Inferior parietal cortex (tissue), 1 donor: Measurements from ENCODE around the gene ARHGAP4.

Experiments
- DNase-seq: peaks from one replicate; pipeline ENCODE4 v3.0.0-alpha.2; 2016; ENCODE audit errors: extremely low spot score

Gene ARHGAP4

GRCh38 chrX:153927672-153927921, 1.5 kb upstream of the ARHGAP4 start:
- DNase-seq = no peak

DNA sequence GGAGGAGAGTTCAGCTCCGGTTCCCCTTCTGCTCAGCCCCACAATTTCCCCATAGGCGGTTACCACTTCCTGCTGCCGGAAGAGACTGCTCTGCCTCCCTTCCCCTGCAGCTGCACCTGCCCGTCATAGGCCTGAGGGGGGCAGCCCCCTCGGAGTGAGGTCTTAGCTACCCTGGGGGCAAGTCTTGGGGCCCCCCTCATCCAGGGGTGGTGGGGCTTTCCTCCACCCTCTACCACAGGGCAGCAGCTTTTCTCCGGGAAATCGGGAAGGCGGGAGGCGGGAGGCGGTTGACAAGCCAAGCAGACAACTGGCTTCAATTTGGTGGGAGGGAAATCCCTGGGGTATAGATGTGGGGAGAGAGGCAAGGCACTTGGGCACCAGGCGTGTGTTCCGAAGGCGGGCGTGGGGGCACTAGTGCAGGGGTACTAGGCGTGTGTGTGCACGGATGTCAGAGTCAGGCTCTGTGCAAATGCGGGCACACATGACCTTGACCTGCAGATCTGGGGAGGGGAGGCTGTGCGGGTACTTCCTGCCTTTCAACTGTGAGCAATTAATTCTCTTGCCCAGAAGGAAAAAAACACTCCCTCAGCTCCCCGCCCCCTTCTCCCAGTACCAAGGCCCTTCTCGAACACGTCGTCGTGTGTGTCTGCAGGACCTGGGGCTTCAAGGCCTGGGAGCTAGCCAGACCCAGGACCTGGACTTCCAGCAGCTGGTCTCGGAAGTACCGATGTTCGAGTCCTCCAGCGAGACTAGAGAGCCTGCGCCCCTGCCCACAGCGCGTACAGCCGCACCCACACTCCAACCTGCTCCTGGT, 1.0 kb upstream of the ARHGAP4 start:
- no peak for DNase-seq

GRCh38 chrX:153926552-153926857, 441 bp upstream of the ARHGAP4 start:
- DNase-seq = no peak

DNA sequence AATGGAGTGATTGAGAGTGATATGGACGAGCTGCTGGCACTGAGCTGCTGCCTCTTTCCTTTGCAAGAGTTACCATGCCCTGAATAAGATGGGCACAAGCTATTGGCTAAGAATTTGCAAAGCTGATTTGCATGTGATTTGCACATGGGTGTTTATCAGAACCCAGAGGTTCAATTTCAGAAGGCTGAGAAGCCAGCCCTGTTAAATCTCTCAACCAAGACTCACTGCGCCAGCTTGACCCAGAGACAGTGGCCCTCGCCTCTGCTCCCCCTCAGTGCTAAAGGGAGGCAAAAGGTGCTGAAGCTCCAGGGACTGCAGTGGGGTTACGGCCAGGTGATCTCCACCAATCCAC, 701 bp downstream of the ARHGAP4 start:
- DNase-seq = no peak

GRCh38 chrX:153924149-153924861, 1.8 kb downstream of the ARHGAP4 start:
- no peak for DNase-seq

GRCh38 chrX:153922932-153923857, 2.9 kb downstream of the ARHGAP4 start:
- no peak for DNase-seq

- DNase-seq = no peak
Observed at GRCh38 chrX:153921511-153922446, 4.3 kb downstream of the ARHGAP4 start.

GRCh38 chrX:153921070-153921469, 5.0 kb downstream of the ARHGAP4 start:
- DNase-seq = no peak

GRCh38 chrX:153920546-153920945, 5.5 kb downstream of the ARHGAP4 start:
- DNase-seq = no peak

DNA sequence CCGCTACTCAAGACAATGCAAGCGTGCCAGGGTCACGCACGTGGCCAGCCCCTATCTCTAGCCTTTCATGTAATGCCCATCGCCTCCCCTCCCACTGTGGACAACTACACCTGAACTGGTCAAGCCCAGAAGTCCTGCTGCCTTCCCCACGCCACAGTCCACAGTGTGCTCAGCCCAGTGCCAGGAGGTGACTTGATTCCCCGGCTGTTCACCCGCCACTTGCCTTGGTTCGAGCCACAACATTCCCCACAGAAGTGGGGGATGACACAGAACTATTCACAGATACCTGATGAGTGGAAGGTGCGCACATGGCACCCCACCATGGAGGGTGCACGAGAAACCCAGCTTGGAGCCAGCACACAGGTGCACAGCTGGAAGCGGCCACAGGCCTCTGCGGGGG, 6.8 kb downstream of the ARHGAP4 start:
- DNase-seq = no peak

DNA sequence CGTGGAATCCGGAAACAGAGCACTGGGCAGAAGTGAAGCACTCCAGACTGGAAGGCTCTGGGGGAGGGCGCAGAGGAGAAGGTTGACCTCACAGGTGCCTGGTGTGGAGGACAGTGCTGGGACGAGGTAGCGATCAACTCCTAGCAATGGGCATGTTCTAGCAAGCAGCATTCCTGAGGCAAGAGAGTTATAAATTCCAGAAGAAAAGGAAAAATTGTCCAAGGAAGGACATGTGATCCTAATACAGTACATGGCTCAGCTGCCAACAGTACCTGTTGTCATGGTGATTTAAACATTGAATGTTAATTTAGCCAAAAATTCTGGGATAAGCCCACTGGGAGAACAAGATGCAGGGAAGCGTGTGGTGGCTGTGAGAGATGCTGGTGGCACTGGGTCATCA, 8.2 kb downstream of the ARHGAP4 start:
- no peak for DNase-seq

DNA sequence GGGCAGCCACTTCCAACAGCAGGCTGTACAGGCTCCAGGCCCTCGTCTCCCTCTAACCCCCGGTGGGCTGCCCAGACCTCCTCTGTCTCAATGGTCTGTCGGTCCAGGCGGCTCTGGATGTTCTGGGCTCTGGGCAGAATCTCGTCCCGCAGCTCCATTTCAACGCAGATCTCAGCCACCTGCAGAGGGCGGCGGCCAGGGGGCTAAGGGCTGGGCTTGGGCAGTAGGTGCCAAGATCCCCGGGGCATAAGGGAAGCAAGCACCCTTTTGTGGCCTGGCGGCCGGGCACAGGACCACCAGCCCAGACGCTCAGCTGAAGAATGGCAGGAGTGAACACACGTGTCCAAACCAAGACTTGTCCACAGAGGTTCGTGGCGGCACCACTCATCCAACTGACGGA, 12.4 kb downstream of the ARHGAP4 start:
- no peak for DNase-seq

GRCh38 chrX:153913211-153913610, 12.9 kb downstream of the ARHGAP4 start:
- no peak for DNase-seq

DNA sequence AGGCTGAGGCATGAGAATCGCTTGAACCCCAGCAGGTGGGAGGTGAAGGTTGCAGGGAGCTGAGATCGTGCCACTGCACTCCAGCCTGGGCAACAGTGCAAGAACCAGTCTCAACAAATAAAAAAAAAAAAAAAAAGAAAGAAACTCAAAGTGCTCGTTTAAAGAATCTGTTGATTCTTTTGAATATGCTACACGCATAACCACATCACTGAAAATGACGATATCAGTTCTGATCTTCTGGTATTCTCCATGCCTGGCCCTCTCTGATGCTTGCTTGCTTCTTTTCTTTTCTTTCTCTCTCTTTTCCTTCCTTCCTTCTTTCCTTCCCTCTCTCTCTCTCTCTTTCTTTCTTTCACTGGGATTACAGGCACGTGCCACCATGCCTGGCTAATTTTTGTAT, 14.3 kb downstream of the ARHGAP4 start:
- DNase-seq = no peak

- no peak for DNase-seq
Observed at GRCh38 chrX:153910446-153910845, 15.6 kb downstream of the ARHGAP4 start.

- DNase-seq = no peak
Observed at GRCh38 chrX:153909980-153910360, 16.1 kb downstream of the ARHGAP4 start.

GRCh38 chrX:153909024-153909979, 16.8 kb downstream of the ARHGAP4 start:
- no peak for DNase-seq

GRCh38 chrX:153908219-153908860, 17.7 kb downstream of the ARHGAP4 start:
- DNase-seq = no peak

GRCh38 chrX:153907456-153907855, 18.6 kb downstream of the ARHGAP4 start:
- no peak for DNase-seq
